Activated CD4-positive, alpha-beta T cell treated with anti-CD3 and anti-CD28 coated beads, Interleukin-2, amount 50 U/mL, for 48 hours (primary cell): Measurements from ENCODE around the gene ATOH8.
A peak's percentile ranks its signal among the peaks of the same experiment; 100 is the strongest.

Experiments
- DNase-seq, 2 experiments: peaks; one replicate each; pipeline ENCODE4 v3.0.0-alpha.2; 2020

The ATOH8 gene

DNA sequence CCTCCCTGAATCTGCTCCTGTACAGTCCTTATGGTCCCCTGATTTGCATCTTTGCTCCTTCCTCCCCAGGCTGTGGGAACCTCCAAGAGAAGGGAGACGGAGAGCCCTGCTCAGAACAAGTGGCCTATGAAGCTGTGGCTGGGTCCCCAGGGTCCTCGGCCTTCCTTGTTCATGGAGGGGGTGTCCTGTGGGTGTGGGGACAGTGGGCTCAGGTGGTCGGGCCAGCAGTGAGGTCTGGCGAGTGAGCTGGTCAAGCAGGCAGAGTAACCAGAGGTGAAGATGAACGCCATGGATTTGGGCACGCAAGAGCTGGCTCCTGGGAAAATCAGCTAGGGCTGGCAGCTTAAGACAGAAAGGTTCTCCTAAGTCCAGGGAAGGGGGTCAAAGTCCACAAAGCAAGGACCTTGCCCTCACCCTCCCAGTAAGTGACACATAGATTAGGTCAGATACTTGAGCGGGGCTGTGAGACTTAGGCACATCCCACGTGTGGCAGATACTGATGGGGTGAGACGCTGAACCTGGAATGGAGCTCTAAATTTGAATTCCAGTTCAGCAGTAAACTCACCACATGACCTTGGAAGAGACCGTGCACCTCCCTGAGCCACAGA is 34.8 kb upstream of the ATOH8 start:
- no peak for DNase-seq

DNA sequence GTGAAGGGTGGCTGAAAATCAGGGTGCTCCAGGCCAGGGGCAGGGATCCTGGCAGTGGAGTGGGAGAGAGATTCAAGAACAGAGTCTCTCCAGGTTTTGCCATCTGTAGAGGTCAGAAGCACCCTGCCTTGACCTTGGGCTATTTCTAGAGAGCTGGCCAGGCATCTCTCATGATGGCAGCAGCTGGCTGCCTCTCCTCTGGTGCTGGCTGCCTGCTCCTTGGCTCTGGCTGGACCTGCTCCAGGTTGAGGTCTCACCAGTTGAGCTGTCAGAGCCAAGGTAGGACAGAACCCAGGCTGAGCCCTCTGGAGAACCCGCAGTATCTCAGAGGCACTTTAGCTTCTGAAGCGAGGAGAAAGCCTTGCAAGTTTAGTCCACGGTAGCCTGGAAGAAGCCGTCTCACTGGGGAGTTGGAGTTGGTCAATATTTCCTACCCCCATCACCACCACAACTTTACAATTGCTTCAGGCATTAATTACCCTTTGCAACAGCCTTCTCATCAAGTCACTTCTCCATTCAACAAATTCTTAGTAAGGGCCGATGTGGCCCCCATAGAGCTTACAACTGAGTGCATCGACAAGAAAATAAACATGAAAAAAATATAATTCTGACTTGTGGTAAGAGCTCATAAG is 34.1 kb upstream of the ATOH8 start:
- no peak for DNase-seq

DNA sequence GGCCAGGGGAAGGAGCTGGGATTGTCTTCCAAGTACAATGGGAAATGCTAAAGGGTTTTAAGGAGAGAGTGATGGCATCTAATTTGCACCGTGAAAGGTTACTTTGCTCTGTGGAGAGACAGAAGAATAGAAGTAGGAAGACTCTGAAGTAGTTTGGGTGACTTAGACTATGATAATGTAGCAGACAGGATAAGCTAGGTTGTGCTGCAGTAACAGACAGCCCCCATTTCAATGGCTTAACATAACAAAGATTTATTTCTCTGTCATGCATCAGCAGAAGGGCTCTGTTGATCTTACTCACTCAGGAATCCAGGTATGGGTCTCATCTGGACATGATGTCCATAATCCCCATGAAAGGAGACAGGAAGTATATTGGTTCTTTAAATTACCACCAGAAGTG is 33.3 kb upstream of the ATOH8 start:
- no peak for DNase-seq

DNA sequence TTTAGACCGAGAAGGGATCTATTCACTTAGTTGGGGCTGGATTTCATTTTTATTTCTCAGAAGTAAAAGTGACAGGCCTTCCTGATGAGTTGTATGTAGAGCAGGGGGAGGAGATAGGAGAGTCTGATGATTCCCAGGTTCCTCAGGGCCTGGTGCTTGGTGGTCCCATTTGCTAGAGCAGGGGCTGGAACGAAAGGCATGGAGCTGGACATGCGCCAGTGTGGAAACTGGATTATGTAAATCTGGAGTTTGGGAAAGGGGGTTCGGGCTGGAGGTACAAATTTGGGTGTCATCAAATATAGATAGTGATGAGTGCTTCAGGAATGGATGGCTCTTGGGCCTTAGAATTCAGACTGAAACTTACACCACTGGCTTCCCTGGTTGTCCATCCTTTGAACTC is 32.1 kb upstream of the ATOH8 start:
- no peak for DNase-seq

DNA sequence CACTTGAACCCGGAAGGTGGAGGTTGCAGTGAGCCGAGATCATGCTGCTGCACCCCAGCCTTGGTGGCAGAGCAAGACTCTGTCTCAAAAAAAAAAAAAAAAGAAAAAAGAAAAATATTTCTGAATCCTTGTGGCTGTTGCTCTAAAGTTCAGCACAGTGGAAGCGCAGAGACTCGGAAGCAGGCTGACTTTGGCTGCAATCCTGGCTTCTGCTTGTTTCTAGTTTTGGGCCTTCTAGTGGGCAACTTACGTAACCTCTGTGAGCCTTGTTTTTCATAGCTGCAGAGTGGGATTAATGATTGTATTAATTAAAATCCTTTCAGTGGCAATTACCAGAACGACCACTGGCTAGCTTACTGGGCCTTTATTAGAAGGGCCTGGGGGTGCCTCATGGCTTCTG is 31.3 kb upstream of the ATOH8 start:
- DNase-seq = no peak

DNA sequence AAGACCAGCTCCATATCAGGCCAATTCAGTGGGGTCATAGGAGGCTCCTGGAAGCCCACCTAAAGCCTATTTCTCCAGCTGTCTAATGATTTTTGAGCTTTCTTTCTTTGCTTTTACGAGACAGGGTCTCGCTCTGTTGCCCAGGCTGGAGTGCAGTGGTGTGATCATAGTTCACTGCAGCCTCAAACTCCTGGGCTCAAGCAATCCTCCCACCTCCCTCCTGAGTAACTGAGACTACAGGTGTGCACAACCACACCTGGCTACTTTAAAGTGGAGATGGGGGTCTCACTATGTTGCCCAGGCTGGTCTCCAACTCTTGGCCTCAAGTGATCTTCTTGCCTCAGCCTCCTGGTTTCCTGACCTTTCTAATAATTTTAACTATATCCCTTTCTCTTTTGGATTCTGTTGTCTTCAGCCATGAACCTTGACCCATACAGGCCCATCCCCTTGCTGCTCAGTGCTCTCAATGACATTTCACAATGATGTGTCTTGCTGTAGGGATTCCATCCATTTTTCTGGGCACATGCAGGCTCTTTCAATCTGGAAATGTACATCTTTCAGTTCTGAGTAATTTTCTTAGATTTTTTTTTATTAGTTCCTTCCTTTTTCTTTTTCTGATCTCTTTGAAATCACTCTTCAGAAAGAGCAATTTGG is 30.0 kb upstream of the ATOH8 start:
- no peak for DNase-seq

DNA sequence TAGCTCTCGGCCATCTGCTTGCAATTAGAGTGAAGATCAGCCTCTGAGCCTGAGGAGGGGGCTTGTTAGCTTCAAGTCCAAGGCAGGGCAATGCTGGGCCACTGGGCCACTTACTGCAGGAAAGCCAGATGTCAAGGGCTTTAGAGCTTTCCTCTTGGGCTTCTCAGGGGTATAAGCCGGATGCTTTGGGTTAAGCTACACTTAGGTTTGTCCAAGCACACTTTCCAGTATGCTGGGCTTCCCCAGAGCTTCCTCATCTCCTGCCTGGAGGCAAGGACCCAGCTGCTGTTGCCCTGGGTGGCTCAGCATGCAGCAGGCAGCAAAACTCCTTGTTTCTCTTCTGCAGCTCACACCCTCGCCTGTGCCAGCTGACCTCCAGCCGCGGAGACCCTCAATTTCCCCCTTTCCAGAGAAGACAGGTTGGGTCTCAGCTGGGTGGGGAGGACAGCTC is 29.0 kb upstream of the ATOH8 start:
- DNase-seq = no peak

DNA sequence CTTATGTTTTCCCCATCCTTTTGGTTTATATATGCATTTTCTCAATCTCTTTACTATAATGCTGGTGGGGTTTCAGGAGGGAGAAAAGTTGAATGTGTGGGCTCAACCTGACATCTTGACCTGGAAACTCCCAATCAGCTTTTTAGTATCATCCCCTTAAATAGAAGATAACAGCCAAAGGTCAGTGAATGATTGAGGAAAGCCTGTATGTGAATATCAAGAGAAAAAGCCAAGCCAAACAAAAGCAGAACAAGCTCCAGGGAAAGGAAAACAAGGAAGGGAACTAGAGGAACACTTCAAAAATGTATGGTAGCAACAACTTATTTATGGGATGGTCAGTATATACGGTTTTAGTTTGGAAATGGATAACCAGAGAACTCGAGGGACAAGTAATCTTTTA is 28.3 kb upstream of the ATOH8 start:
- no peak for DNase-seq

DNA sequence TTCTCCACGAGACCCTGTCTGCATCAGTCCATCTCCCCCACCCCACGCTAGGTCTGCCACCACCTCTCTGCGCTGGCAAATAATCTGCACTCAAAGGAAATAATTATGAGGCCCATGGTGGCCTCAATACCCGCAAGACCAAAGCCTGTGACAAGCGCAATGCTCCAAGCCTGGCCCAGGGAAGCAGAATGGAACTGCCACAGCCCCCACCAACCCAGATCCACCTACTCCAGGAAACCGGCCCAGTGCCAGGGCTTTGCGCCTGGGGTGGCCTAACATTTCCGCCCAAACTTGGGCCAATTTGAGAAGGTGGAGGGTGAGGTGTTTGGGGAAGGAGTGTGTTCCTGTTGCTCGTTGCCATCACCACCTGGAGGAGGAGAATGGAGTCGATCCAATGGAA is 26.0 kb upstream of the ATOH8 start:
- no peak for DNase-seq

DNA sequence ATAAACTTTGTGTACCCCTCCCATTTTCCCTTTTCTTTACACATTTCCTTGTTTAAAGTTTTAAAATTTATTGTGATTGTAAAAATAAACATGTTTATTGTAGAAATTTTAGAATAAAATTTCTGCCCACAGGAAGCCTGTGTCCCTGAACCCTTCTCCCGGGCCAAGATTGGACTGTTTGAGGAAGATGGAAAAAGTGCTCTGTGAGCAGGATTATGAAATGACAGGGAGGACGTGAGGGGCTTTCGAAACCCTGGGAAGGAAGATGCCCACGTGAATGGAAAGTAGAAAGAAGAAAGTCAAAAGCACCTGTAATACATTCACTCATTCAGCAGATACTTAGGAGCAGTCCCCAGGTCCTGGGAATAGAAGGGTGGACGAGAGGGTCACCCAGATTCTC is 25.4 kb upstream of the ATOH8 start:
- DNase-seq = no peak

DNA sequence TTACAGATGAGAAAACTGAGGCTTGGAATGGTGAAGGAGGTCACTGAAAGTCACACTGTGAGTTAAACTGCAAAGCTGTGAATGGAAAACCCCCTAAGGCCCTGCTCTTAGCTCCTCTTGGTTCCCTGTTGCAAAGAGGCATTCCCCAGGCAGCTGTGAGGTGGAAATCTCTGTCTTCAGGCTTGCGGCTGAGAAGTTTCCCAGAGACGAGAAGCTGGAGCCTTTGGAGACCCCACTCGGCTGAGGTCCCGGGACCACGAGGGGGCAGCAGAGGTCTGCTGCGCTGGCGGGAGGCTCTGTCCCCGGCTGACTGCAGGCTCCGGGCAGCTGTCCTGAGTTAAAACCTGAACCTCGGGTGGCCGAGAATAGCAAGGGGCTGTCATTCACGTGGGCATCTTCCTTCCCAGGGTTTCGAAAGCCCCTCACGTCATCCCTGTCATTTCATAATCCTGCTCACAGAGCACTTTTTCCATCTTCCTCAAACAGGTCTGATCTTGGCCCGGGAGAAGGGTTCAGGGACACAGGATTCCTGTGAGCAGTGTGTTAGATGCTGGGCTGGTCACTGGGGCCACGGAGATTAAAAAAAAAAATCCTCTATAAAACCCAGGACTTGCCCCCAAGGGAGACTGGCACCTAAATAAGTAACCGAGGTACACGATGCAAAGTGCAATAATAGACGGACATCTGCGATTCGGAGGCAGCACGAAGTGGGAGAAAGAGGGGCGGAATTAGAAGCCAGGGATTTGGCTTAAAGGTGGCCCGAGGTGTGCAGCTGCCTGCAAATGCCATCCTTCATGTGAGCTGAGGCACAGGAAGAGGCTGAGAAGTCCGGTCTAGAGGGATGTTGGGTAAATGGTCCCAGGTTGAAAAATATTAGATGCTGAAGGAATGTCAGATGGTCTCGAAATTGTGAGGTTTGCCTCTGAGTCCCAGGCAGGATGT is 24.6 kb upstream of the ATOH8 start:
- DNase-seq = peak; percentile 80 to 86

DNA sequence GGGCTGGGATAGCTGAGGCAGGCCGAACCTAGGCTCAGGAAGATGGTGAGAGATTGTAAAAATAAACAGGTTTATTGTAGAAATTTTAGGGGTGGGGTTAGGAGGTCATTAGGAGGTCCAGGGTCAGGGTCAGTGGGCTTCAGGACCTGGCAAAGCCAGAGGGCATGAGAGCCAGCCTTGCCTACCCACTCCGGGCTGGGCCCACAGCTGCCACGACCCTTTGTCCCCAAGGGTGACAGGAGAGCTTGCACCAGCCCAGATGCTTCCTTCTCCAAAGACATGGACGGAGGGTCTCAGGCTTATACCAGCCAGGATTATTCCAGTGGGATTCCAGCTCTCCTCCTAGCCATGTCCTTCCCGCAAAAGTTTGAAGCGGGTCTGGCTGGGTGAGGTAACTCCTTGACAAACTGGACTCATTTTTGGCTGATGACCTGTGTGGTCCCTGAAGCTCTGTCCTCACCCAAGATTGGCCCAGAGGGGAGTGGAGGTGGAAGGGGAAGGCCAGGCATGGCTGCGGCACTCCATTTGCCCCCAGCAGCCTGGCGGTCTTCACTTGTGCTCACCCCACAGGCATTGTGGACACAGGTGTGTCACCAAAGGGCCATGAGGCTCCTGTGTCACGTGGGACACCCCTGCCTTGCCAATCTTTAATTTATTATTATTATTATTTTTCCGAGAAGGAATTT is 23.8 kb upstream of the ATOH8 start:
- DNase-seq = no peak

DNA sequence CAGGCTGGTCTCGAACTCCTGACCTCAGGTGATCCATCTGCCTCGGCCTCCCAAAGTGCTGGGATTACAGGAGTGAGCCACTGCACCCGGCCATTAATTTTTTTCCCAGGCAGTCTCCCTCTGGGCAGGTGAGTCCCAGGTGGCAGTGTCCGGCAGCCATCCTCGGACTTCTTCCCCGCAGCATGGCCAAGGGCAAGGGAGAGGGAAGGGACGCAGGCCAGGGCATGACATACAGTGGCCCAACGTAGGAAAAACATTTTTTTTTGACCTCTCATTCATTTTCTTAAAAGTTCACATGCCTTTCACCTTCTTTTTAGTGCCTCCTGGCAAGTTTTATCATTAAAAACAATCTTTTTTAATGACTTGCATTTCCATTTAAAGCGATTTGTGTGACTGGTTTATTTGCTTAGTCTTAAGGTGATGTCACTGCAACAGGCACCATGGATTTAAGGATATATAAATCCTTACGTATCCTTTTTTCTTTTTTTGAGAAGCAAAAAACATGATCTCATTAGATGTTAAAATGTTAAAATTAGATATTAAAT is 23.0 kb upstream of the ATOH8 start:
- no peak for DNase-seq

DNA sequence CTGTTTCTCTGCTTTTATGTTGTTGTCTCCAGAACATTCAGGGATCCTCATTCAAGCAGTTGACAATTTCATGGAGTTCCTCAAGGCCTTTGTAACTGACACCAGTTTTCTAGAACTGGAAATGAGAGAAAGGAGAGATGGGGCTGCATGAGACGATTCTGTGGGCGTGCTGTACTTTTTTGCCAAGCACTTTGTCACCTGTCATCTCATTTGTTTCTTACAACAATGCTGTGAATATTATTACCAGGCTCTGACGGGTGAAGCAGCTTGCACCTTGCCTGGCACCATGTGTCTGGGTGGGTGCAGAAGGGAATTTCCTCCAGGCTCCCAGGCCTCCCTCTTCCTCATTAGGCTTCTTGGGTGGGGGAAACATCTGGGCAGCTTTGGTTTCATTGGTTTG is 22.2 kb upstream of the ATOH8 start:
- DNase-seq = no peak

DNA sequence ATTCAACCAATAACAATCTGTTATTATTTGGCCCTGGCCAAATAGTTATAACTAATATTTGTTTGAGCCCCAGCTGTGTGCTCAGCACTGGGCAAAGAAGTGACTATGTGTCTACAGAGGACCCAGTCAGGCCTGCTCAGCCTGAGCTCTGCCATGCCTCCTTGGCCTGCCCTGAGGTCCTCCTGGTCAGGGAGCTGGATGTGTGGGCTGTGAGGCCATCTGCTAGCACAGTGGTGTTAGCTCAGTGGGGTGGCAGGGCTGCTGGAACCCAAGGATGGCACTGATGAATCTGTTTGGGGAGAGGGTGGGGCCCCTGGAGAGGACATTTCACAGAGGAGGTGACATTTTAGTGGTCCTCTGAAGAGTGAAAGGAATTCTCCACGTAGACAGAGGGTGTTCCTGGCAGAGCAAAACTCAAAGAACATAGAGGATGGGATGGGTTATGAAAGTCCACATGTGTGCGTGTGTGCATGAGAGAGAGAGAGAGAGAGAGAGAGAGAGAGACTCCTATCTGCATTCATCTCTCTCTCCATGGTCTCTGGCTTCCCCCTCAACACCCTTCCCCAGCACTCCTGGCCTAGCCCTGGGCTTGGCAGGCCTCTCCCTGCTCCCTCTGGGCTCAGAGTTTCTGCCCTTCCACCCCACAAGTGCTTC is 21.2 kb upstream of the ATOH8 start:
- DNase-seq = no peak

DNA sequence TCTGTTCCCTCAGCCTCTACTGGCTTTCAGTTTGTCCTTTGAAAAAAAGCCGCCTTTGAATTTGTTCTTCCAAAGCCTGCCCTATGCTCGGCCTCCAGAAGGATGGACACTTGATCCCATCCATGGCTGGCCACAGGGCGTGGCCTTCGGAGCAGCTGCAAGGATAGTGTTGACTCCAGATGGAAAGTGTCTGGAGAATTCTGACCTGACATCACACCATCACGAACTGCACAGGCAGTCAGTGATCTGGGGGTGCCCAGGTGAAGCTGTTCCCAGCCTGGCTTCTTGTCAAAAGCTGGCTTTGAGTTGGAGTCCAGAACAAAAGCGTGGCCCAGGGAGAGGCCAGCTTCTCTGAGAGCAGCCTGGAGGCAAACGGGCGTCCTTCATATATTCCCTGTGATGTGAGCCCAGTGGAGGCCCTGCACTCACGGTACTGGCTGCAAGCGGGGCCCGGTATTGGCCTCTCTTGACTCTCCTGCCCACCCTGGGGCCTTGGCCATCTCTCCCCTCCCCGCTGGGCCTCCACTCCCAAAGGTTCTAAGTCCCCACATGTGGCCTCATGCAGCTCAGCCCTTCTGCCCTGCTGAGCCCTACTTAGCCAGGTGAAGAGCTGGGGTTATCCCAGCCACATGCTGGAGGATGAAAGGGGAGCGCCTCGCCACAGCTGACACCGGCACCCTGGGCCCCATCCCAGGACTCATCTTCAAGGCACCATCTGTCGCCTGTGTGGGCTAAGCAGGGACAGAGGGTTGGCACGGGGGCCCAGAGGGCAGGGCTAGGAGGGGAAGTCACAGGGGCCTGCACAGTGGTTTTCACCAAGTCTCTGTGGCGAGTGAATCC is 20.4 kb upstream of the ATOH8 start:
- no peak for DNase-seq

DNA sequence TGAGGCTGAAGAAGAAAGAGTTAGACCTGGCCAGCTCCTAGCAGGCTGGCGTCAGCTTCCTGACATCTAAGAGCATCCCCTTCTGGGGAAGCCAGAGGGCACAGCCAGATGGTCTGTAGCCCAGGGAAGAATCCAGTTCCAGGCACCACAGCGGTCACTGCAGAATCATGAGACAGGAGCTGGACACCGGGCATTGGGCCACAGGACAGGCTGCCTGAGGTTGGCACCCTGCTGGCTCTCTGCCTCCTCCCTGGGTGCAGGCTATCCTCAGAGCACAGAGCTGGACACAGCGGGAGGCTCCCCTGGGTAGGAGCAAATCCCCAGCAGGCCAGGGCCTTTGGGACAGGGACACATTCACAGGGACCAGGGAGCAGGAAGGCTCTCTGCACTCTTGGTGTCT is 19.8 kb upstream of the ATOH8 start:
- DNase-seq = no peak

DNA sequence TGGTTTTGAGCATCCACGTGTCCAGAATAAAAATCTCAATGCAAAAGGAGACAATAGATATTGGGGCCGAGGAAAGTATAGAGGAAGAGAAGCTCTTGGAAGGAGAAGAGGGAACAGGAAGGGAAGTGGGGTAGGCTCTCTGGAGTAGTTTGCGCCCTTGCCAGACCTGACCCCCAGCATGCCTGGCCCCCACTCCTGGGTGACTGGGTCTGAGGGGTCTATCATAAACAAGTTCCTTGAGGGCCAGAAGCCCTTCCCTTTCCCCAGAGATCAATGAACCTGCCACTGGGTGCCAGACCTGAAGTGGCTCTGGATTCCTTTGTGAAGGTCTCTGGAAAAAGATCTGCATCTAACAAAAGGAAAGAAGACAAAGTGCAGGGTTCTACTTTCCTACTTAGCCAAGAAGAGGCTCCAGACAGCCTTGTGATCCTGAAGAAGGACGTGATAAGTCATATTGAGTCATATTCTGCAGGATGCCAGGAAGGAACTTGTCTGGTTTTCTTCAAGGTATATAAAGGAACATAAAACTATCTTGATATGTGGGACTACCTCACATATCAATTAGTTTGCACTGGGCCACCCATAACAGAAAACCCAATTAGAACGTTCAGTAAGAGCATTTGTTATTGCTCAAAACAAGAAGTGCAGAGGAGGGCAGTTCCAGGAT is 18.7 kb upstream of the ATOH8 start:
- DNase-seq = no peak

DNA sequence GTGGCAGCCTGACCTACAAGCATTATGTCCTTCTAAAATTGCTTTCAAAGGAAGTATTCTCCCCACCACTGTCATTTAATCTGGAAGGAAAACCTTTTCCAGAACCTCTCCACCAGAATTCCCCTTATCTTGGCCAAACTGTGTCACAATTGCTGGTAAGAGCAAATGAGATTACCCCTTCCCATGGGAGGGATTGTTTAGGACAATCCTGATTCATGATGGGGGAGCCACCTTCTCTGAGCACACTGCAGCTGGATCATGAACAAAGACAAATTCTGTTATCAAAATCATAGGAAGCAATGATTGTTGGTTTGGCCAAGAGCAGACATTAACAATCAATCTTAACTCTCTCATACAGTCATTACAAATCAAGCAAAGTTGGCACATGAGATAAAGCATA is 18.1 kb upstream of the ATOH8 start:
- no peak for DNase-seq
